ENCODE measurements around the gene DPP3. TPM values are rescaled to one million over a fixed set of nuclear protein-coding genes. Genes with fewer than 3 reads are reported as not detected.

Gene DPP3
- total and polyA plus RNA-seq, 2 of the 4 experiments (the other 2 are of a cell fraction), result 51.8 to 66.3 TPM

- ChIA-PET CTCF (interaction anchor here (0.8 kb wide), 1 partner anchor 31 kb away, joined by 3 read pairs; the partner anchor contains the start of gene MRPL11), POLR2A (ENCODE audit: unreplicated experiment) (interaction anchor here (0.7 kb wide), 1 partner anchor 187 kb away, joined by 10 read pairs; no protein-coding TSS in a partner anchor)
- H3K4me2 ChIP-seq (ENCODE audit: low read depth, low read length), result no peak overlapping the region
- H2BK20ac ChIP-seq (ENCODE audit: low read depth, low read length), result no peak overlapping the region
- H3K4me3 ChIP-seq (ENCODE audit: insufficient read depth, low read depth, low read length), result no peak overlapping the region
- DNase-seq (no peak), ATAC-seq (ENCODE audit: low read depth) (no peak)
- TF ChIP-seq ELK1 (IDR thresholded peaks at IDR 0.05; ENCODE audit: borderline replicate concordance, low read depth, low read length), result no peak
- TF ChIP-seq SMC3 (IDR thresholded peaks at IDR 0.05; ENCODE audit: low read depth, low read length), result no peak
- TF ChIP-seq USF2 (IDR thresholded peaks at IDR 0.05; ENCODE audit: low read depth, low read length), result no peak
- no peak for TF ChIP-seq POLR2A (IDR thresholded peaks at IDR 0.05; ENCODE audit: low read depth, low read length)
- no peak for TF ChIP-seq CEBPB (IDR thresholded peaks at IDR 0.05; ENCODE audit: low read depth, low read length)
- TF ChIP-seq RFX5 (IDR thresholded peaks at IDR 0.05; ENCODE audit: low read depth, low read length), result no peak
- no peak for TF ChIP-seq RCOR1 (IDR thresholded peaks at IDR 0.05; ENCODE audit: insufficient replicate concordance, low read length)
- TF ChIP-seq RAD21 (IDR thresholded peaks at IDR 0.05; ENCODE audit: low read length), result no peak
- no peak for TF ChIP-seq FOS (IDR thresholded peaks at IDR 0.05; ENCODE audit: low read depth, low read length)
- no peak for TF ChIP-seq MXI1 (IDR thresholded peaks at IDR 0.05; ENCODE audit: borderline replicate concordance, low read depth, low read length)
- TF ChIP-seq MAZ (IDR thresholded peaks at IDR 0.05; ENCODE audit: borderline replicate concordance, low read depth, low read length), result no peak
- TF ChIP-seq, protein P1, sequence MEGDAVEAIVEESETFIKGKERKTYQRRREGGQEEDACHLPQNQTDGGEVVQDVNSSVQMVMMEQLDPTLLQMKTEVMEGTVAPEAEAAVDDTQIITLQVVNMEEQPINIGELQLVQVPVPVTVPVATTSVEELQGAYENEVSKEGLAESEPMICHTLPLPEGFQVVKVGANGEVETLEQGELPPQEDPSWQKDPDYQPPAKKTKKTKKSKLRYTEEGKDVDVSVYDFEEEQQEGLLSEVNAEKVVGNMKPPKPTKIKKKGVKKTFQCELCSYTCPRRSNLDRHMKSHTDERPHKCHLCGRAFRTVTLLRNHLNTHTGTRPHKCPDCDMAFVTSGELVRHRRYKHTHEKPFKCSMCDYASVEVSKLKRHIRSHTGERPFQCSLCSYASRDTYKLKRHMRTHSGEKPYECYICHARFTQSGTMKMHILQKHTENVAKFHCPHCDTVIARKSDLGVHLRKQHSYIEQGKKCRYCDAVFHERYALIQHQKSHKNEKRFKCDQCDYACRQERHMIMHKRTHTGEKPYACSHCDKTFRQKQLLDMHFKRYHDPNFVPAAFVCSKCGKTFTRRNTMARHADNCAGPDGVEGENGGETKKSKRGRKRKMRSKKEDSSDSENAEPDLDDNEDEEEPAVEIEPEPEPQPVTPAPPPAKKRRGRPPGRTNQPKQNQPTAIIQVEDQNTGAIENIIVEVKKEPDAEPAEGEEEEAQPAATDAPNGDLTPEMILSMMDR (conservative IDR thresholded peaks at IDR 0.05; ENCODE audit: low read depth, low read length), result no peak
- no peak for TF ChIP-seq BHLHE40 (IDR thresholded peaks at IDR 0.05; ENCODE audit: low read depth, low read length)
- no peak for TF ChIP-seq NFE2L2 (IDR thresholded peaks at IDR 0.05; ENCODE audit: low read depth, low read length)
- no peak for TF ChIP-seq CHD1 (IDR thresholded peaks at IDR 0.05; ENCODE audit: low read depth, low read length)
- H3K23ac ChIP-seq (ENCODE audit: low read depth, low read length), result no peak overlapping the region
- H2AFZ ChIP-seq (replicated peaks; ENCODE audit: low read length, poor library complexity), result no peak overlapping the region
- peaks cover 20 to 27% of the 10 kb centered on the region in 2 experiments for H3K79me1 ChIP-seq (ENCODE audit: low read depth in 1 of 2, low read length in 2 of 2)
- H2BK5ac ChIP-seq (ENCODE audit: low read depth, low read length, poor library complexity, severe bottlenecking), result no peak overlapping the region
- BruUV-seq (replicated peaks), result no TSS peak
- intact Hi-C loops (cut with micrococcal nuclease) (no loop called here), in situ Hi-C loops (cut with MboI; ENCODE audit: low sequenced_read_pairs) (no loop called here), dilution Hi-C loops (cut with HindIII; ENCODE audit: low sequenced_read_pairs, unreplicated experiment) (no loop called here)
- no peak overlapping the region for H3K56ac ChIP-seq (ENCODE audit: extremely low read depth, insufficient read depth, low read length)
- no peak overlapping the region for H3K14ac ChIP-seq (replicated peaks; ENCODE audit: low read depth, low read length)
- H4K20me1 ChIP-seq (ENCODE audit: insufficient read depth, low read length), result no peaks in the 10 kb centered on the region; the same call in 1 of the 2 replicates
- H3K18ac ChIP-seq (ENCODE audit: low read depth, low read length), result no peak overlapping the region
- no peaks in the 10 kb centered on the region for H3K9me3 ChIP-seq (ENCODE audit: control insufficient read depth, insufficient read depth, low read length)
- WGBS, 2 experiments (ENCODE audit: extremely low coverage in 2 of 2, insufficient read length in 1 of 2), result no CpG with 5 or more reads among the region's 1 CpG
- no peak overlapping the region for H2AK9ac ChIP-seq (replicated peaks; ENCODE audit: low read depth, low read length, poor library complexity)
- no peak overlapping the region for H2BK120ac ChIP-seq (ENCODE audit: low read depth, low read length)
- H3K27ac ChIP-seq (ENCODE audit: insufficient read depth, low read length), result no peak overlapping the region
- peaks cover 8% of the 10 kb centered on the region for H3K9me1 ChIP-seq (ENCODE audit: insufficient read depth, low read length)
- no peak overlapping the region for H4K5ac ChIP-seq (ENCODE audit: low read depth, low read length)
- no peak overlapping the region for H4K8ac ChIP-seq (ENCODE audit: low read depth in 2 of 2, low read length in 2 of 2)
- H3K27me3 ChIP-seq (ENCODE audit: control insufficient read depth, insufficient read depth, low read length), result no peaks in the 10 kb centered on the region
- H2AK5ac ChIP-seq (ENCODE audit: low read depth, low read length), result no peak overlapping the region
- no peak overlapping the region for H3K9ac ChIP-seq (ENCODE audit: low read depth, low read length)
- no peak overlapping the region for H3K4ac ChIP-seq (ENCODE audit: low read depth, low read length)
- H4K91ac ChIP-seq (ENCODE audit: insufficient read depth, low read depth, low read length), result no peak overlapping the region
- peaks cover 29% of the 10 kb centered on the region for H3K36me3 ChIP-seq (ENCODE audit: control insufficient read depth, insufficient read depth, low read length)
- H2BK15ac ChIP-seq (ENCODE audit: low read depth, low read length), result no peak overlapping the region
- H3K4me1 ChIP-seq (ENCODE audit: control insufficient read depth, insufficient read depth, low read length), result peaks cover 8% of the 10 kb centered on the region; the same call in 1 of the 2 replicates
Measured at GRCh38 chr11:66469441-66469840, 10.8 kb upstream of the DPP3 start.

All from IMR-90 (cell line).